C4-2B (cell line): ENCODE data around the gene SHE.

ENCODE experiments used
- ZFX ChIP-seq: fragments of 450-650 bp; IDR thresholded peaks from 2 replicates; pipeline ENCODE4 v1.6.1; 2017
- TF ChIP-seq, protein P1 (sequence below): fragments of 450-650 bp; conservative IDR thresholded peaks from 2 replicates; pipeline ENCODE4 v1.5.1; 2017; ENCODE audit warnings: mild to moderate bottlenecking

DNA sequence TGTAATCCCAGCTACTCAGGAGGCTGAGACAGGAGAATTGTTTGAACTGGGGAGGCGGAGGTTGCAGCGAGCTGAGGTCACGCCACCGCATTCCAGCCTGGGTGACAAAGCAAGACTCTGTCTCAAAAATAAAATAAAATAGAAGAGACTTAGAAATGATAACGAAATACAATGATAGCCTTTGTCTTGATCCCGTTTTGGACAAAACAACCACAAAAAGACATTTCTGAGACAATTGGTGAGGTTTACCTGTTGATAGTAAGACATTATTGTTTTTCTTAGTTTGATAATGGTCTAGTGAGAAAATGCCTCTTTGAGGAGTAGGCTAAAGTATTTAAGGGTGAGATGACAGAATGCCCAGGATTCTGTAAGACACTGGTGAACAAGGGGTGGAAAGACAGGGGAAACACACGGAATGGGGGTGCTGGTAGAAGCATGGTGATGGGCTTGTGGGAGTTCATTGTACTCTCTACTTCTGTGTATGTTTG is 11.9 kb upstream of the SHE start:
- TF ChIP-seq, protein P1, sequence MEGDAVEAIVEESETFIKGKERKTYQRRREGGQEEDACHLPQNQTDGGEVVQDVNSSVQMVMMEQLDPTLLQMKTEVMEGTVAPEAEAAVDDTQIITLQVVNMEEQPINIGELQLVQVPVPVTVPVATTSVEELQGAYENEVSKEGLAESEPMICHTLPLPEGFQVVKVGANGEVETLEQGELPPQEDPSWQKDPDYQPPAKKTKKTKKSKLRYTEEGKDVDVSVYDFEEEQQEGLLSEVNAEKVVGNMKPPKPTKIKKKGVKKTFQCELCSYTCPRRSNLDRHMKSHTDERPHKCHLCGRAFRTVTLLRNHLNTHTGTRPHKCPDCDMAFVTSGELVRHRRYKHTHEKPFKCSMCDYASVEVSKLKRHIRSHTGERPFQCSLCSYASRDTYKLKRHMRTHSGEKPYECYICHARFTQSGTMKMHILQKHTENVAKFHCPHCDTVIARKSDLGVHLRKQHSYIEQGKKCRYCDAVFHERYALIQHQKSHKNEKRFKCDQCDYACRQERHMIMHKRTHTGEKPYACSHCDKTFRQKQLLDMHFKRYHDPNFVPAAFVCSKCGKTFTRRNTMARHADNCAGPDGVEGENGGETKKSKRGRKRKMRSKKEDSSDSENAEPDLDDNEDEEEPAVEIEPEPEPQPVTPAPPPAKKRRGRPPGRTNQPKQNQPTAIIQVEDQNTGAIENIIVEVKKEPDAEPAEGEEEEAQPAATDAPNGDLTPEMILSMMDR = no peak
- TF ChIP-seq ZFX = no peak
